ENCODE measurements around the gene RNU6-9.

The RNU6-9 gene

DNA sequence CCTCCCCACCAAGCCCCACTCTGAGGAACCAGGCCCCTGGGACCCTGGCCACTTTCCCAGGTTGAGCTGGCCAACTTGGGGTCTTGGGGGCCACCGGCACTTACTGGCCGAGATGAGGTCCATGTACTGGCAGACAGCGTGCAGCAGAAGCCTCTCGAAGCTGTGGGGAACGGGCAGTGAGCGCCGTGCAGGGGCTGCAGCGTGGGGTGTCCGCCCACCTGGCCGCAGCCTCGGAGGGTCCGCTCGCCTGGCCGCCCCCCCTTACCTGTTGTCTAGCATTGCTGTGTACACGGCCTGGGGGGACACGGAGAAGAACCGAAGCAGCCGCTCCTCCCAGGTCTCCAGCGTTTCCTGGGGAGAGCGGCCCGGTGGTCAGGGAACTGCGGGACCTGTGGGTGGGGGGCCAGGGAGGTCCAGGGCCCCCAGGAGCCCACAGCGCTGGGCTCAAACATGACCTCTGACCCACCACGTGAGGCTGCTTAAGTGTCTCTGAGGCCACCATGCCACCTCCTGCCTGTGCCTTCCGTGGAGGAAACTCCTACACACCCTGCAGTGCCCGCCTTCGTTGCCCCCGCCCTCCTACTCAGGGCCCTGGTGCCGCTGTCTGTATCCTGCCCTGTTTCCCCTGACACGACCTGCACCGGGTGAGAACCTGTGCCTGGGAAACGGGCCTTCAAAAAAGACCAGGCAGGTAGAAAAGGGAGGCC, 6.2 kb downstream of the RNU6-9 start:
- no peak for DNase-seq

- no peak for DNase-seq
Observed at GRCh38 chr19:900043-900301, 6.7 kb downstream of the RNU6-9 start.

DNA sequence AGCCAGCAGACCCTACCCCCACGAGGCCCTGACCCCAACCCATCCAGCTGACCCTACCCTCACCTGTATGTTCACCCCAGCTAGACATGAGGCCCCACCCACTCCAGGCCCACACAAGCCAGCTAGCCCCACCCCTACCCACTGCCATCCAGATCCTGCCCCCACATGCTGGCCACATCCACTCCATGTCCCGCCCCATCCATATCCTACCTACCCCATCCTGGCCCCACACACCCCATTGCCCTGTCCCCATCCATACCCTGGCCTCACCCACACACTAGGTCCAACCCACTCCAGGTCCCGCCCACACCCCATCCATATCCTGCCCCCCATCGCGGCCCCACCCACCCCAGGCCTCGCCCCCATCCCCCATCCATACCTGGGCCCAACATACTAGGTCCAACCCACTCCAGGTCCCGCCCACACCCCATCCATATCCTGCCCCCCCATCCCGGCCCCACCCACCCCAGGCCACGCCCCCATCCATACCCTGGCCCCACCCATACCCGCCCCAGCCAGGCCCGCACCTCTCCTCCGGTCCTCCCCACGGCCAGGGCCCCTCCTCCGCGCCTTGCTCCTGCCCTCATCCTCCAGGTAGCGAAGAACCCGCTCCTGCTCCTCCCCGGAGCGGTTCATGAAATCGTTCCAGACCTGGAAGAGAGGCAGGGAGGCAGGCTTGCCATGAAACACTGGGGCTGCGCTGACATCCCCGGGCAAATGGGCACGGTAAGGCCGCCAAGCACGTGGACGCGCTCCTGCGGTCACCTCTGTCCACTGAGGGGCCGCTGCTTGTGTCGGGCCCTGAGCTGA, 7.2 kb downstream of the RNU6-9 start:
- no peak for DNase-seq

DNA sequence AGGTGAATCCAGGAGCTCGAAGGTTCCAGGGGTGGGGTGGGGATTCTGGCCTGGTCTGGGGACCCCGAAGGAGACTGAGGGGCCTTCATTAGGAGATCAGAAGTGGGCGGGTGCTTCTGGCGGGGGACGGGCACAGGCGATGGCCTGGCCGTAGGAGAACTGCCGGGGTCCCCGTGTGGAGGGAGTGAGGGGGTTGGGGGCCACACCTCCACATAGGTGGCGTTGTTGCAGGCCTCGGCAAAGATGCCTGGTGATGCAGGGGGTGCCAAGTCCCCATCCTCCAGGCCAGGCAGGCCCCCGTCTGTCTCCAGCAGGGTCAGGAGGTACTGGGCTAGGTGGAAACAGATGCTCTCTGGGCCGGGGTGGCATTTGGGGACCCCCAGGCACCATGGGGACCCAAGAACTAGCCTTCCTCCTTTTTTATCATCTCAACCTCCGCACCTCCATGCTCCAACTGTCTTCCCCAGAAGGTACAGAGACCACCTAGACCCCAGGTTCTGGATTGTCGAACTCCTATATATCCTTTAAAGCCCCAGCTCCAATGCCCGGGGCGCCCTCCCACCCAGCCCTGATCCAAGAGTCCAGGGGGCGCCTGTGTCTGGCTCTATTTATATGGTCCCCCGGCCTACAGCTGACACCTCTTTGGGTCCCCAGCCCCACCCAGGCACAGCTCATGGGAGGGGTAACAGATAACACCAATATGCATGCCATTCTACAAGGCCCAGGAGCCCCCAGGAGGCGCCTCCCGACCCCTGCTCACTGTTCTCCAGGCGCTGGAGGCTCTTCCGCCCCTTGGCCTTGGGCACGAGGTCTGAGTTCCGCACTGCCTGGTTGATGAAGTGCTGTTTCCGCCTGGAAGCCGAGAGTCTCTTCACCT, 8.2 kb downstream of the RNU6-9 start:
- no peak for DNase-seq

- DNase-seq = no peak
Observed at GRCh38 chr19:902093-902370, 8.7 kb downstream of the RNU6-9 start.

GRCh38 chr19:902446-903226, 9.4 kb downstream of the RNU6-9 start:
- no peak for DNase-seq

DNA sequence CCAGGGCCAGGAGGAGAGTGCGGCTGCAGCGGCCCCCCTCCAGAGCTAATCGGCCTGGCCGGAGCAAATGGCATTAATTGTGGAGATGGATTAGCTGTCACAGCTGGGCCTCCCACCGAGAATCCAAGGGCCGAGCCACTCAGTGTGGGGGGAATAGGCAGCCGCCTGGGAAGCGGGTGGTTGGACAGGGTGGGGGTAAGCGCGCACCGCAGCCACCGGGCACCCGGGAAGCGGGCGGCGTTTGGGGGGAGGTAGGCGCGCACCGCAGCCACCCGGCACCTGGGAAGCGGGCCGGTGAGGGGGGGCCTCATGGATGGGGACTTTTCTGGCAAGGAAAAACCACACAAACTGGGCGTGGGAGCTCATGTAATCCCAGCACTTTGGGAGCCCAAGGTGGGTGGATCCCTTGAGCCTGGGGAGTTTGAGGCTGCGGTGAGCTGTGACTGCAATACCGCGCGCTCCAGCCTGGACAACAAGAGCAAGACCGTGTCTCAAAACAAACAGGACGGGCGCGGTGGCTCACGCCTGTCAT, 10.0 kb downstream of the RNU6-9 start:
- DNase-seq = peak in 1 of 2 experiments; percentile 55

- DNase-seq = no peak
Observed at GRCh38 chr19:904545-904944, 11.3 kb downstream of the RNU6-9 start.

GRCh38 chr19:906480-906879, 13.2 kb downstream of the RNU6-9 start:
- DNase-seq = no peak

- DNase-seq = no peak
Observed at GRCh38 chr19:907183-907853, 14.0 kb downstream of the RNU6-9 start.

DNA sequence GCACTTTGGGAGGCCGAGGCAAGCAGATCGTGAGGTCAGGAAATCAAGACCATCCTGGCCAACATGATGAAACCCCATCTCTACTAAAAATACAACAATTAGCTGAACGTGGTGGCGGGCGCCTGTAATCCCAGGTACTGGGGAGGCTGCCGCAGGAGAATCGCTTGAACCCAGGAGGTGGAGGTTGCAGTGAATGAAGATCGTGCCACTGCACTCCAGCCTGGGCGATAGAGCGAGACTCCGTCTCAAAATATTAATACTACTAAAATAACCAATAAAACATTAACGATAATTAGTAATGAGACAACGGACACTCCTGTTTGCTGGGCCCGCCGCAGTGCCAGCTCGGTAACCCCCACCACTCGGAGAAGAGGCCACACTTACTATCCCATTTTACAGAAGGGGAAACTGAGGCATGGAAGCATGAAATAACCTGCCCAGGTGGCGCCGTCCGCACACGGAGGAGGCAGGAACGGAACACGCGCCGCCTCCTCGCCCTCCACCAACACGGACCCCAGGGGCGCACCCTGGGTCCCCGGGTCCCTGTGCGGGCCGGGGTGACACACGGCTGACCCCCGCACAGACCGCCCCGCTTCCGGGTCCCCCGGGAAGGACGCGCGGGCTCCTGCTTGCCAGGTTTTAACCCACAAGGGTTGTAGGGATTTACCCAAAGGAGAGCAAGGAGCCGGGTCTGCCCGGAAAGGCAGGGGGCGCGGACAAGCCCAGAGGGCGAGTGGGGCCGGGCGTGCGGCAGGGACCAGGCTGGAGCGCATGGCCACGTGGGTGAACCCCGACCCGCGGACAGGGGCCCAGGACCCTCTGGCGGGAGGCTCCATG, 18.1 kb downstream of the RNU6-9 start:
- no peak for DNase-seq

GRCh38 chr19:912181-913079, 19.1 kb downstream of the RNU6-9 start:
- DNase-seq = no peak

DNA sequence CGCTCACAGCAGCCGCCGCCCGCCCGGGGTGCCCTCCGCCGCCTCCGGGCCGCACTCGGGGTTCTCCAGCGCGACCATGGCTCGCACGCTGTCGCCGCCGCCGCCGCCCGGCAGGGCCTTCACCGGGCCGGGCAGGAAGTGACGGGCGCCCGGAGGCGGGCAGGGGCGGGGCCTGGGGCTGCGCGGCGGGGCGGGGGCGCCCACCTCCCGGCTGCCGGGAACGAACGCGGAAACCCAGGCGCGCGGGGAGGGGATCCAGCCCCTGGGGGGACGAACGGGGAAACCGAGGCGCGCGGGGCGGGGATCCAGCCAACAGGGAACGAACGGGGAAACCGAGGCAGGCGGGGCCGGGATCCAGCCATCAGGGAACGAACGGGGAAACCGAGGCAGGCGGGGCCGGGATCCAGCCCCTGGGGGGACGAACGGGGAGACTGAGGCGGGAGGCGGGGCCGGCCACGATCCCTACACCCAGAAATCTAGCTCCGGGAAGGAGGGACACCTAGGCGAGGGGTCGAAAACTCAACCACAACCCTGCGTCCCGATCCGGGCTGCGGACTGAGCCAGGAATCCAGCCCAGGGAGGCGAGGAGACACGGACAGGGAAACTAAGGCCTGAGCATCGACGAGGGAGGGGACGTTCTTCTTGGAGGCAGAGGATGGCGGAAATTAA, 19.9 kb downstream of the RNU6-9 start, which contains the start of gene R3HDM4:
Gene R3HDM4, minus strand, starts transcription at position 140 of the 669 bp plus-strand sequence. Its CDS starts 62 bp downstream, at position 78.
- peak; percentile 35 to 60 for DNase-seq

- peak in 1 of 2 experiments; percentile 23 for DNase-seq
Observed at GRCh38 chr19:916645-917322, 23.5 kb downstream of the RNU6-9 start.

DNA sequence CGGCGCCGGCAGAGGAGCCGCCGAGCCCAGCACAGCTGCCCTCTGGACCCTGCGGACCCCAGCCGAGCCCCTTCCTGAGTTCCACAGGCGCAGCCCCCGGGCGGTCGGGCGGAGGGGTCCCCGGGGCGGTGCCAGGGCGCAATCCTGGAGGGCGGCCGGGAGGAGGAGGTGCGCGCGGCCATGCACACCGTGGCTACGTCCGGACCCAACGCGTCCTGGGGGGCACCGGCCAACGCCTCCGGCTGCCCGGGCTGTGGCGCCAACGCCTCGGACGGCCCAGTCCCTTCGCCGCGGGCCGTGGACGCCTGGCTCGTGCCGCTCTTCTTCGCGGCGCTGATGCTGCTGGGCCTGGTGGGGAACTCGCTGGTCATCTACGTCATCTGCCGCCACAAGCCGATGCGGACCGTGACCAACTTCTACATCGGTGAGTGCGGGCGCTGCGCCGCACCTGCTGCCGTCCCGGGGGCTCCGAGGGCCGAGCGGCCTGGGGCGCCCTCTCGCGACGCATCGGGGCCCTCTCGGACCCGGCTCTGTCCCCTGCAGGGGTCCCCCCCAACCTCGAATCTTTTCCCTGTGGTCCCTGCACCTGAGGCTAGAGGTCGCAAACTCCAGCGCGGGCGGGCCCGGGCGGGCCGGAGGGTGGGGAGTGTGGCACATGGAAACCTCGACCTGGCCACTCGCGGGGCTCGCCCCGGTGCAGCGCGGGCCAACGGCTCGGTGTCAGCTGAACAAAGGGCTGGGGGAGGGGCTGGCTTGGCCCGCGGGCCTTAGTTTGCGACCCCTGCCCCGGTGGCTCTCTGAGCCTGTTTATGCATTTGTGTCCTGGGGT, 24.3 kb downstream of the RNU6-9 start, which contains the start of gene KISS1R:
Gene KISS1R, plus strand, starts transcription at position 11 of the 829 bp plus-strand sequence. Its CDS starts 170 bp downstream, at position 181.
- peak; percentile 40 to 51 for DNase-seq

DNA sequence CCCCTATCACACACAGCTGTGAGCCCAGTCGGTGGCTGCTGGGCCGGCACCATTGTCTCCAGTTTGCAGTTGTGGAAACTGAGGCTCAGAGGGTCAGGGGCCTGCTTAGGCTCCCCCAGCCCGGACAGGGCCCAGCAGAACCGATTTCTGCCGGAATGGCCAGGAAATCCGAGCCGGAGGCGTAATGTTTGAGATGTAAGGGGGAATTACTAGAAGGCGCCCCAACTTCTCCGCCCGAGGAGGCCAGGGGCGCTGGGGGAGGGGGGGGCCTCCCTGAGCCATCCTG, 24.8 kb downstream of the RNU6-9 start:
- DNase-seq = no peak

DNA sequence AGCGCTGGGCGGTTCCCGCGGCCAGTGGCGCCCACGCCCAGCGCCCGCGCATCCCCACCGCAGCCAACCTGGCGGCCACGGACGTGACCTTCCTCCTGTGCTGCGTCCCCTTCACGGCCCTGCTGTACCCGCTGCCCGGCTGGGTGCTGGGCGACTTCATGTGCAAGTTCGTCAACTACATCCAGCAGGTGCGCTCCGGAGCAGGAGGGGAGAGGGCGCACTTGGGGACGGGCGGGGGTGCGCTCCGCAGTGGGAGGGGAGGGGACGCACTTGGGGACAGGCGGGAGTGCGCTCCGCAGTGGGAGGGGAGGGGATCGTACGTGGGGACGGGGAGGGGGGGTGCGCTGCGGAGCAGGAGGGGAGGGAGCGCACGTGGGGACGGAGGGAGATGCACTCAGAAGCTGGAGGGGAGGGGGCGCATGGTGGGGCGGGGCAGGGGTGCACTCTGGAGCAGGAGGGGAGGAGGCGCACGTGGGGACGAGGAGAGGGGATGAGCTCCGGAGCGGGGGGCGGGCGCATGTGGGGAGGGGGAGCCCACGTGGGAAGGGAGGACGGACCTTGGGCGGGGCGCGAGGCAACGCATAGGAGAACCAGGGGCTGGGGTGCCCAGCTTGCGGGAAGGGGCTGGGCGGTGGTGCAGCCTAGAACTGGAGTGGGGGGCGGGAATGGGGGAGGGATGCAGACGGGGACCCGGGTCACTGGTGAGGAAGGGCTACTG, 25.4 kb downstream of the RNU6-9 start:
- peak in 1 of 2 experiments; percentile 59 for DNase-seq
